BE2C (cell line): ENCODE measurements around the gene ZC3H12A. TPM values are rescaled to one million over a fixed set of nuclear protein-coding genes. Genes with fewer than 3 reads are reported as not detected.

Experiments used
- DNase-seq: peaks from one replicate; pipeline ENCODE4 v3.0.0-alpha.2; 2020
- H3K27me3 ChIP-seq: fragments of 250-450 bp; sonication (Bioruptor Pico); 2 replicates; pipeline ENCODE4 v1.5.1; 2020; ENCODE audit warnings: mild to moderate bottlenecking
- H3K36me3 ChIP-seq: fragments of 250-450 bp; sonication (Bioruptor Pico); 2 replicates; pipeline ENCODE4 v1.5.1; 2020; ENCODE audit warnings: mild to moderate bottlenecking
- H3K4me1 ChIP-seq: fragments of 250-450 bp; sonication (Bioruptor Pico); 2 replicates; pipeline ENCODE4 v1.5.1; 2020
- H3K4me3 ChIP-seq: 2 replicates; pipeline ENCODE4 v1.5.1; 2011; ENCODE audit warnings: low read depth, low read length
- H3K9me3 ChIP-seq: fragments of 250-450 bp; sonication (Bioruptor Pico); 2 replicates; pipeline ENCODE4 v1.5.1; 2020
- CTCF ChIP-seq: IDR thresholded peaks from 2 replicates; pipeline ENCODE4 v1.5.1; 2012; ENCODE audit warnings: mild to moderate bottlenecking, low read depth, low read length
- polyA plus RNA-seq: library from polyadenylated mRNA; unstranded; fragments of >200 nt; gene quantifications from one replicate; pipeline ENCODE4 v1.2.1, GENCODE V29; 2012; ENCODE audit warnings: low read depth, missing spikeins; ENCODE audit not compliant: insufficient read length, insufficient read depth

Gene ZC3H12A
- polyA plus RNA-seq, result 1.6 TPM

DNA sequence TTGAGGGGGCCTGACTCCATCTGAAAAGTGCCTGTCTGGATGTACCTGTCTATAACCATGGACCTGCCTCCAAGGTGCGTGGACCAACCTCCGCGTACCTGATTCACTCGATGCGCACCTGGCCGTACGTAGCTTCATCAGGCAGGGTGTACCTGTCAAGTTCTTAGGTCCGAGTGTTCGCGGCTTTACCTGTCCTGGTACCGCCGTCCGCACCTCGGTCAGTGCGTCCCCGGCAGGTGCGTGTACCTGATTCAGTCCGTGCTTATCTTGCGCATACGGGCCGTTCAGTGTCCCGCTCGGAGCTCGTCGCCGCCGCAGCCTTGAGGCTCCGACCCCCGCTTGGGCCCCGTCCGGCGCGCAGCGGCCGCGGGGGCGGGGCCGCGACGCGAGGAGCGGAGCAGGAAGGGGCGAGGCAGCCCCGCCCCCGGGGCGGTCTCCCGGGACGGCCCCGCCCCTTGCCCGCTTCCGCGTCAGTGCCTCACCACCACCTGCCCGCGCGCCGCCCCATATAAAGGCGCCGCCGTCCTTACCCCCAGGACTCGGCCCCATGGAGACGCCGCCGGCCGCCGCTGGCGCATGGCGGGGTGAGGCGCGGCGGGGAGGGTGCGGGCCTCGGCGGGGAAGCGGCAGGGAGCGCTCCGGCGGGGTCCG lies at the start of gene ZC3H12A:
ZC3H12A (plus strand) TSS at position 535 of the 651 bp plus-strand sequence. CDS start 917 bp downstream, outside the sequence.
- Histone ChIP-seq H3K36me3 (no peaks in the 10 kb centered on the region), H3K4me1 (peaks cover 20% of the 10 kb centered on the region), H3K4me3 (peak within 1 kb of the TSS; percentile 63), H3K9me3 (no peaks in the 10 kb centered on the region), H3K27me3 (no peaks in the 10 kb centered on the region)
- peak; percentile 86 for DNase-seq
- no peak for TF ChIP-seq CTCF

GRCh38 chr1:37425221-37425620 lies 49.2 kb upstream of the ZC3H12A start:
- no peak overlapping the region for H3K4me3 ChIP-seq
- H3K9me3 ChIP-seq, result no peaks in the 10 kb centered on the region
- H3K27me3 ChIP-seq, result no peaks in the 10 kb centered on the region
- H3K36me3 ChIP-seq, result no peaks in the 10 kb centered on the region
- DNase-seq, result no peak
- no peaks in the 10 kb centered on the region for H3K4me1 ChIP-seq
- TF ChIP-seq CTCF, result no peak

DNA sequence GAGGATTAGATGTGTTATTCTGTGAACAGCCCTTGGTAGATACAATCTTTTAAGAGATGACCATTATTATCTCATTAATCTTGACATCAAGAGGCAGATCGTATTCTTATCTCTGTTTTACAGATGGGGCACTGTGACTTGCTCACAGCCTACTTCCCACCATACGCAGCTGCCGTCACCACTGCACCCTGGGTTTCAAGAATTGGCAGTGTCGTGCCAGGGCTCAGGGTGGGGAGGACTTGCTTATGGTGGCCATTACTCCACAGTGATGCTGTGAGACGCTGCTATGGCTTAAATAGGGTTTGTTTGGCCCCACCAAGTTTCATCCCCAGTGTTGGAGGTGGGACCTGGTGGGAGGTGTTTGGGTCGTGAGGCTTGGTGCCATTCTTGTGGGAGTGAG lies 45.4 kb upstream of the ZC3H12A start:
- no peaks in the 10 kb centered on the region for H3K4me1 ChIP-seq
- no peaks in the 10 kb centered on the region for H3K36me3 ChIP-seq
- no peaks in the 10 kb centered on the region for H3K9me3 ChIP-seq
- H3K4me3 ChIP-seq, result no peak overlapping the region
- DNase-seq, result no peak
- no peaks in the 10 kb centered on the region for H3K27me3 ChIP-seq
- no peak for TF ChIP-seq CTCF

GRCh38 chr1:37430103-37430985 lies 44.0 kb upstream of the ZC3H12A start:
- no peaks in the 10 kb centered on the region for H3K4me1 ChIP-seq
- H3K36me3 ChIP-seq, result no peaks in the 10 kb centered on the region
- DNase-seq, result no peak
- no peaks in the 10 kb centered on the region for H3K27me3 ChIP-seq
- no peaks in the 10 kb centered on the region for H3K9me3 ChIP-seq
- H3K4me3 ChIP-seq, result no peak overlapping the region
- no peak for TF ChIP-seq CTCF

- H3K27me3 ChIP-seq, result no peaks in the 10 kb centered on the region
- no peaks in the 10 kb centered on the region for H3K36me3 ChIP-seq
These were observed 41.7 kb upstream of the ZC3H12A start for GRCh38 chr1:37432716-37433115.

More at GRCh38 chr1:37432716-37433115, 41.7 kb upstream of the ZC3H12A start:
- TF ChIP-seq CTCF, result no peak
- no peaks in the 10 kb centered on the region for H3K4me1 ChIP-seq
- no peak overlapping the region for H3K4me3 ChIP-seq
- no peak for DNase-seq
- H3K9me3 ChIP-seq, result no peaks in the 10 kb centered on the region
